22Rv1 (cell line): ENCODE results near the gene ADCY10.

Experiments used
- ZFX ChIP-seq: fragments of 450-650 bp; IDR thresholded peaks from 2 replicates; pipeline ENCODE4 v1.6.1; 2017; ENCODE audit warnings: antibody characterized with exemption, borderline replicate concordance
- TF ChIP-seq, protein P1 (sequence below): fragments of 450-650 bp; IDR thresholded peaks from 2 replicates; pipeline ENCODE4 v1.5.1; 2017; ENCODE audit warnings: mild to moderate bottlenecking

DNA sequence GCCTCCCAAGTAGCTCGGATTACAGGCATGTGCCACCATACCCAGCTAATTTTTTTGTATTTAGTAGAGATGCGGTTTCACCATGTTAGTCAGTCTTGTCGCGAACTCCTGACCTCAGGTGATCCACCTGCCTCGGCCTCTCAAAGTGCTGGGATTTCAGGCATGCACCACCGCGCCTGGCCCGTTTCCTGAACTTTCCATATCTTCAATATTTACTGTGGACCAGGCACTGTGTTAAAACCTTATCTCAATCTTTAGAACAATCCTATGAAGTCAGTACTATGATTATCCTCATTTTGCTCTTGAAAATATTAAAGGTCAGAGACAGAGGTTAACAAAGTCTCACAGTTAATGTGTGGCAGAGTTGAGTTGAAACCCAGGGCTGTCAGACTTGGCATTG lies 1.6 kb upstream of the ADCY10 start:
- TF ChIP-seq, protein P1, sequence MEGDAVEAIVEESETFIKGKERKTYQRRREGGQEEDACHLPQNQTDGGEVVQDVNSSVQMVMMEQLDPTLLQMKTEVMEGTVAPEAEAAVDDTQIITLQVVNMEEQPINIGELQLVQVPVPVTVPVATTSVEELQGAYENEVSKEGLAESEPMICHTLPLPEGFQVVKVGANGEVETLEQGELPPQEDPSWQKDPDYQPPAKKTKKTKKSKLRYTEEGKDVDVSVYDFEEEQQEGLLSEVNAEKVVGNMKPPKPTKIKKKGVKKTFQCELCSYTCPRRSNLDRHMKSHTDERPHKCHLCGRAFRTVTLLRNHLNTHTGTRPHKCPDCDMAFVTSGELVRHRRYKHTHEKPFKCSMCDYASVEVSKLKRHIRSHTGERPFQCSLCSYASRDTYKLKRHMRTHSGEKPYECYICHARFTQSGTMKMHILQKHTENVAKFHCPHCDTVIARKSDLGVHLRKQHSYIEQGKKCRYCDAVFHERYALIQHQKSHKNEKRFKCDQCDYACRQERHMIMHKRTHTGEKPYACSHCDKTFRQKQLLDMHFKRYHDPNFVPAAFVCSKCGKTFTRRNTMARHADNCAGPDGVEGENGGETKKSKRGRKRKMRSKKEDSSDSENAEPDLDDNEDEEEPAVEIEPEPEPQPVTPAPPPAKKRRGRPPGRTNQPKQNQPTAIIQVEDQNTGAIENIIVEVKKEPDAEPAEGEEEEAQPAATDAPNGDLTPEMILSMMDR, result no peak
- TF ChIP-seq ZFX, result no peak
